GM18517 (cell line): Measurements from ENCODE around the gene UBL5.
"Not testable (repeated sequence)": the region's sequence is repeated elsewhere in the genome, so short reads cannot be mapped to it uniquely, and the experiment has no call there.

Experiments used
- ATAC-seq: cut with Tn5 transposase; IDR thresholded peaks from one replicate; pipeline ENCODE4 v1.9.1; 2021; ENCODE audit warnings: mild to moderate bottlenecking, moderate library complexity; ENCODE audit not compliant: unreplicated experiment

The UBL5 gene

GRCh38 chr19:9808855-9809824, 18.6 kb upstream of the UBL5 start:
- no peak for ATAC-seq

- ATAC-seq: no peak
These were observed 16.6 kb upstream of the UBL5 start for GRCh38 chr19:9811139-9811538.

- peak; percentile 1 for ATAC-seq
These were observed 9.5 kb upstream of the UBL5 start for GRCh38 chr19:9818175-9818733.

- peak; percentile 75 for ATAC-seq
These were observed 8.8 kb upstream of the UBL5 start, which contains the start of gene FBXL12 for GRCh38 chr19:9818734-9819595. Gene FBXL12 (minus strand): TSS chr19:9819079. CDS start chr19:9818813, 266 bp downstream.

GRCh38 chr19:9819596-9819909, 8.2 kb upstream of the UBL5 start:
- ATAC-seq: no peak

GRCh38 chr19:9820034-9820433, 7.7 kb upstream of the UBL5 start:
- not testable (repeated sequence) for ATAC-seq

- ATAC-seq: no peak
These were observed 3.9 kb upstream of the UBL5 start for GRCh38 chr19:9823816-9824215.

GRCh38 chr19:9828551-9829063, 889 bp downstream of the UBL5 start:
- ATAC-seq: no peak

GRCh38 chr19:9834307-9834725, 6.6 kb downstream of the UBL5 start:
- ATAC-seq: no peak

- peak; percentile 93 for ATAC-seq
These were observed 7.2 kb downstream of the UBL5 start, which contains the start of gene PIN1 for GRCh38 chr19:9834726-9835506. Gene PIN1 (plus strand): TSS chr19:9835318. CDS start chr19:9835345, 27 bp downstream.

- peak; percentile 12 for ATAC-seq
These were observed 7.8 kb downstream of the UBL5 start for GRCh38 chr19:9835507-9835949.

- ATAC-seq: no peak
These were observed 8.3 kb downstream of the UBL5 start for GRCh38 chr19:9836021-9836420.

GRCh38 chr19:9838324-9838723, 10.6 kb downstream of the UBL5 start:
- no peak for ATAC-seq

GRCh38 chr19:9839415-9839814, 11.7 kb downstream of the UBL5 start:
- ATAC-seq: no peak

- ATAC-seq: no peak
These were observed 15.3 kb downstream of the UBL5 start for GRCh38 chr19:9842834-9843625.

GRCh38 chr19:9843626-9844273, 16.0 kb downstream of the UBL5 start:
- ATAC-seq: not testable (repeated sequence)

- ATAC-seq: no peak
These were observed 19.5 kb downstream of the UBL5 start for GRCh38 chr19:9847087-9847671.

GRCh38 chr19:9848060-9848459, 20.3 kb downstream of the UBL5 start:
- no peak for ATAC-seq
